ENCODE data around the gene MTX1. TPM values are rescaled to one million over a fixed set of nuclear protein-coding genes. Genes with fewer than 3 reads are reported as not detected.
A peak's percentile ranks its signal among the peaks of the same experiment; 100 is the strongest.
"Not testable (repeated sequence)": the region's sequence is repeated elsewhere in the genome, so short reads cannot be mapped to it uniquely, and the experiment has no call there.

Gene MTX1
- total RNA-seq, 1 donor from 2014 or later: 23.9 TPM

- Histone ChIP-seq H3K27me3 (no peaks in the 10 kb centered on the region), H3K4me3 (peak overlapping the region in 1 of 2 donors; percentile 77), H3K9me3 (no peaks in the 10 kb centered on the region), H3K27ac (peak overlapping the region; percentile 49 to 99), H3K36me3 (peaks cover 0 to 3% of the 10 kb centered on the region in 2 donors), H3K4me1 (peaks cover 7 to 27% of the 10 kb centered on the region in 2 donors)
- no peak for TF ChIP-seq CTCF (IDR thresholded peaks at IDR 0.05)
- DNase-seq (ENCODE audit: low spot score in 2 of 2): no peak
- intact Hi-C loops (cut with DNase I): no loop called here
These were observed 2.0 kb downstream of the MTX1 start for GRCh38 chr1:155210314-155211104.

GRCh38 chr1:155211381-155212050 lies 3.0 kb downstream of the MTX1 start:
- H3K36me3 ChIP-seq; H3K4me3 ChIP-seq; DNase-seq (ENCODE audit: low spot score in 2 of 2); intact Hi-C loops (cut with DNase I); H3K27me3 ChIP-seq; H3K9me3 ChIP-seq: not testable (repeated sequence)
- Histone ChIP-seq H3K4me1 (peaks cover 7 to 22% of the 10 kb centered on the region in 2 donors), H3K27ac (peak overlapping the region; percentile 49 to 99)

- peak overlapping the region; percentile 49 to 99 for H3K27ac ChIP-seq
These were observed 3.6 kb downstream of the MTX1 start for GRCh38 chr1:155212051-155212440.

GRCh38 chr1:155214702-155215101 lies 6.2 kb downstream of the MTX1 start:
- H3K36me3 ChIP-seq; intact Hi-C loops (cut with DNase I); DNase-seq (ENCODE audit: low spot score in 2 of 2); H3K27ac ChIP-seq; H3K4me1 ChIP-seq; H3K4me3 ChIP-seq; H3K9me3 ChIP-seq; H3K27me3 ChIP-seq: not testable (repeated sequence)

More at GRCh38 chr1:155212051-155212440, 3.6 kb downstream of the MTX1 start:
- H3K36me3 ChIP-seq; intact Hi-C loops (cut with DNase I); H3K27me3 ChIP-seq; H3K9me3 ChIP-seq; H3K4me3 ChIP-seq; DNase-seq (ENCODE audit: low spot score in 2 of 2): not testable (repeated sequence)
- H3K4me1 ChIP-seq: peaks cover 7 to 17% of the 10 kb centered on the region in 2 donors

- no peak for DNase-seq (ENCODE audit: low spot score in 2 of 2)
- Histone ChIP-seq H3K4me3 (peak overlapping the region; percentile 3 to 38), H3K27ac (no peak overlapping the region), H3K9me3 (no peaks in the 10 kb centered on the region), H3K27me3 (no peaks in the 10 kb centered on the region), H3K4me1 (peaks cover 0 to 7% of the 10 kb centered on the region in 2 donors), H3K36me3 (peaks cover 5% of the 10 kb centered on the region in 2 donors)
- intact Hi-C loops (cut with DNase I): no loop called here
- no peak for TF ChIP-seq CTCF (IDR thresholded peaks at IDR 0.05)
These were observed 10.5 kb downstream of the MTX1 start for GRCh38 chr1:155218854-155219591.

- Histone ChIP-seq H3K36me3 (peaks cover 5% of the 10 kb centered on the region in 2 donors), H3K4me1 (peaks cover 0 to 11% of the 10 kb centered on the region in 2 donors), H3K27ac (no peak overlapping the region), H3K9me3 (no peaks in the 10 kb centered on the region), H3K27me3 (no peaks in the 10 kb centered on the region), H3K4me3 (peak overlapping the region in 1 of 2 donors; percentile 3)
- intact Hi-C loops (cut with DNase I): no loop called here
- no peak for TF ChIP-seq CTCF (IDR thresholded peaks at IDR 0.05)
- DNase-seq (ENCODE audit: low spot score in 2 of 2): no peak
These were observed 11.1 kb downstream of the MTX1 start for GRCh38 chr1:155219592-155220031.

GRCh38 chr1:155220211-155220965 lies 11.9 kb downstream of the MTX1 start:
- H3K27ac ChIP-seq; intact Hi-C loops (cut with DNase I): not testable (repeated sequence)

More at GRCh38 chr1:155220211-155220965, 11.9 kb downstream of the MTX1 start:
- not testable (repeated sequence) for DNase-seq (ENCODE audit: low spot score in 2 of 2); H3K4me3 ChIP-seq; H3K36me3 ChIP-seq; H3K9me3 ChIP-seq; H3K27me3 ChIP-seq
- H3K4me1 ChIP-seq: peaks cover 0 to 14% of the 10 kb centered on the region in 2 donors

All from ascending aorta (tissue), 2 donors.